ENCODE results near the gene SIL1. TPM values are rescaled to one million over a fixed set of nuclear protein-coding genes. Genes with fewer than 3 reads are reported as not detected.

SIL1 gene
- total and polyA plus RNA-seq, 2 of the 8 experiments (the other 6 are each of a cell fraction or from before 2014, with no cell fraction given), result 8.3 to 12.8 TPM

GRCh38 chr5:139180850-139181249 lies 17.3 kb downstream of the SIL1 start:
- no peak overlapping the region for H3K23ac ChIP-seq (ENCODE audit: insufficient read length)
- 89% methylated on average over 1 of the region's 1 CpG; no CpG with 5 or more reads in 1 of the 2 experiments for WGBS, 2 experiments (ENCODE audit: extremely low coverage in 1 of 2, insufficient coverage in 1 of 2, insufficient read length in 1 of 2, insufficient replicate concordance in 2 of 2, low coverage in 1 of 2, low lambda C conversion rate in 2 of 2, missing lambda C conversion rate in 1 of 2)
- H3K4me1 ChIP-seq (replicated peaks in 1 of 4; ENCODE audit: control insufficient read depth in 3 of 4, insufficient read depth in 4 of 4, low read length in 3 of 4), result no peaks in the 10 kb centered on the region; a peak in 1 of 7 replicates
- FAIRE-seq, result no peak
- no peak overlapping the region for H2BK20ac ChIP-seq (ENCODE audit: low read length)
- no peak overlapping the region for H2BK120ac ChIP-seq (replicated peaks; ENCODE audit: low read depth, low read length)
- no peak overlapping the region for H4K5ac ChIP-seq (ENCODE audit: insufficient read length, low read depth, low read length)
- H3K79me1 ChIP-seq (ENCODE audit: low read depth, low read length), result no peaks in the 10 kb centered on the region; the same call in 1 of the 2 replicates
- no peaks in the 10 kb centered on the region for H3K36me3 ChIP-seq (ENCODE audit: control insufficient read depth in 2 of 4, insufficient read depth in 4 of 4, low read length in 3 of 4)
- H4K8ac ChIP-seq (ENCODE audit: extremely low read depth, insufficient read depth, low read length), result no peak overlapping the region
- H4K91ac ChIP-seq (replicated peaks; ENCODE audit: insufficient read length, low read length), result no peak overlapping the region
- no peaks in the 10 kb centered on the region for H3K9me3 ChIP-seq (ENCODE audit: insufficient read depth in 2 of 2, low read depth in 1 of 2, low read length in 1 of 2)
- ChIA-PET POLR2A (ENCODE audit: partially characterized antibody) (interaction anchor here (0.5 kb wide), 1 partner anchor 122 kb away, joined by 3 read pairs; no protein-coding TSS in a partner anchor), CTCF (ENCODE audit: partially characterized antibody) (interaction anchor here (0.7 to 2.9 kb wide), 2 partner anchors 12 to 209 kb away, joined by 3 to 14 read pairs; no protein-coding TSS in a partner anchor)
- H2BK5ac ChIP-seq (ENCODE audit: low read depth, low read length), result no peak overlapping the region
- H3K27me3 ChIP-seq (replicated peaks in 1 of 4; ENCODE audit: control insufficient read depth in 3 of 4, extremely low read depth in 1 of 4, insufficient read depth in 3 of 4, low read length in 3 of 4), result no peaks in the 10 kb centered on the region
- no peak overlapping the region for H3K4me3 ChIP-seq (ENCODE audit: extremely low read depth in 1 of 4, insufficient read depth in 2 of 4, low read depth in 3 of 4, low read length in 4 of 4)
- no peak overlapping the region for H3K18ac ChIP-seq (ENCODE audit: extremely low read depth, low read length)
- DNase-seq (ENCODE audit: low read depth in 1 of 2, low spot score in 2 of 2), result no peak
- no peak overlapping the region for H3K4me2 ChIP-seq (ENCODE audit: insufficient read depth in 1 of 2, low read depth in 2 of 2, low read length in 2 of 2)
- no peak overlapping the region for H2AFZ ChIP-seq (ENCODE audit: low read length)
- no peak overlapping the region for H3K9ac ChIP-seq (replicated peaks in 1 of 4; ENCODE audit: extremely low read depth in 1 of 4, low read depth in 3 of 4, low read length in 3 of 4)
- no peaks in the 10 kb centered on the region for H4K20me1 ChIP-seq (replicated peaks in 1 of 2; ENCODE audit: control insufficient read depth in 1 of 2, insufficient read depth in 2 of 2, low read length in 2 of 2)
- H3K27ac ChIP-seq (ENCODE audit: low read depth, low read length), result no peak overlapping the region
- no peak overlapping the region for H3K4ac ChIP-seq (replicated peaks; ENCODE audit: insufficient read length, low read depth, low read length)
- no peaks in the 10 kb centered on the region for H3K23me2 ChIP-seq (ENCODE audit: low read depth, low read length)
- H3K56ac ChIP-seq (replicated peaks; ENCODE audit: insufficient read length, low read depth, low read length), result no peak overlapping the region
- no peak overlapping the region; the same call in 1 of the 2 replicates for H2BK15ac ChIP-seq (ENCODE audit: low read length)
- H3K79me2 ChIP-seq (ENCODE audit: control insufficient read depth in 1 of 2, insufficient read depth in 2 of 2, low read length in 2 of 2), result no peaks in the 10 kb centered on the region
- H2BK12ac ChIP-seq (ENCODE audit: low read depth, low read length), result no peak overlapping the region
- H3K14ac ChIP-seq (ENCODE audit: insufficient read length), result no peak overlapping the region
- H2AK5ac ChIP-seq (ENCODE audit: low read depth, low read length), result no peak overlapping the region
- TF ChIP-seq KDM5A (IDR thresholded peaks at IDR 0.05; ENCODE audit: low read length) (no peak), NRF1 (IDR thresholded peaks at IDR 0.05; ENCODE audit: low read depth, low read length) (no peak), SP1 (IDR thresholded peaks at IDR 0.05; ENCODE audit: low read depth, low read length) (no peak), HDAC6 (IDR thresholded peaks at IDR 0.05; ENCODE audit: low read depth, low read length) (no peak), TAF7 (optimal IDR thresholded peaks at IDR 0.05; ENCODE audit: borderline replicate concordance, low read depth, low read length) (no peak), RFX5 (IDR thresholded peaks at IDR 0.05; ENCODE audit: borderline replicate concordance, low read depth, low read length) (no peak)
